Subcutaneous preadipocyte (primary cell): ENCODE measurements around the gene ATP10A. TPM values are rescaled to one million over a fixed set of nuclear protein-coding genes. Genes with fewer than 3 reads are reported as not detected.

Experiments
- small RNA-seq: library from RNA; depleted of rRNA; stranded (forward); fragments of <200 nt; gene quantifications from one replicate; pipeline ENCODE3, GENCODE V24; 2012
- total RNA-seq: library from RNA; depleted of rRNA; stranded (reverse); fragments of >200 nt; gene quantifications from 2 replicates; pipeline ENCODE4 v1.2.3, GENCODE V29; 2012

ATP10A gene, protein sequence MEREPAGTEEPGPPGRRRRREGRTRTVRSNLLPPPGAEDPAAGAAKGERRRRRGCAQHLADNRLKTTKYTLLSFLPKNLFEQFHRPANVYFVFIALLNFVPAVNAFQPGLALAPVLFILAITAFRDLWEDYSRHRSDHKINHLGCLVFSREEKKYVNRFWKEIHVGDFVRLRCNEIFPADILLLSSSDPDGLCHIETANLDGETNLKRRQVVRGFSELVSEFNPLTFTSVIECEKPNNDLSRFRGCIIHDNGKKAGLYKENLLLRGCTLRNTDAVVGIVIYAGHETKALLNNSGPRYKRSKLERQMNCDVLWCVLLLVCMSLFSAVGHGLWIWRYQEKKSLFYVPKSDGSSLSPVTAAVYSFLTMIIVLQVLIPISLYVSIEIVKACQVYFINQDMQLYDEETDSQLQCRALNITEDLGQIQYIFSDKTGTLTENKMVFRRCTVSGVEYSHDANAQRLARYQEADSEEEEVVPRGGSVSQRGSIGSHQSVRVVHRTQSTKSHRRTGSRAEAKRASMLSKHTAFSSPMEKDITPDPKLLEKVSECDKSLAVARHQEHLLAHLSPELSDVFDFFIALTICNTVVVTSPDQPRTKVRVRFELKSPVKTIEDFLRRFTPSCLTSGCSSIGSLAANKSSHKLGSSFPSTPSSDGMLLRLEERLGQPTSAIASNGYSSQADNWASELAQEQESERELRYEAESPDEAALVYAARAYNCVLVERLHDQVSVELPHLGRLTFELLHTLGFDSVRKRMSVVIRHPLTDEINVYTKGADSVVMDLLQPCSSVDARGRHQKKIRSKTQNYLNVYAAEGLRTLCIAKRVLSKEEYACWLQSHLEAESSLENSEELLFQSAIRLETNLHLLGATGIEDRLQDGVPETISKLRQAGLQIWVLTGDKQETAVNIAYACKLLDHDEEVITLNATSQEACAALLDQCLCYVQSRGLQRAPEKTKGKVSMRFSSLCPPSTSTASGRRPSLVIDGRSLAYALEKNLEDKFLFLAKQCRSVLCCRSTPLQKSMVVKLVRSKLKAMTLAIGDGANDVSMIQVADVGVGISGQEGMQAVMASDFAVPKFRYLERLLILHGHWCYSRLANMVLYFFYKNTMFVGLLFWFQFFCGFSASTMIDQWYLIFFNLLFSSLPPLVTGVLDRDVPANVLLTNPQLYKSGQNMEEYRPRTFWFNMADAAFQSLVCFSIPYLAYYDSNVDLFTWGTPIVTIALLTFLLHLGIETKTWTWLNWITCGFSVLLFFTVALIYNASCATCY (N-terminal part only)
- total RNA-seq: 2.6 and 5.1 TPM in 2 replicates

GRCh38 chr15:25863111-25863967 lies at the start of gene ATP10A:
ATP10A (minus strand) TSS chr15:25863327; CDS start chr15:25863096, 231 bp downstream.

Small RNAs within 50 kb of the gene (small RNA-seq; reads per million reads assigned to genes)
- gene MIR4715 (not detected), gene RNA5SP390 (not detected)
